ENCODE measurements around the gene ACOX2.

DNA sequence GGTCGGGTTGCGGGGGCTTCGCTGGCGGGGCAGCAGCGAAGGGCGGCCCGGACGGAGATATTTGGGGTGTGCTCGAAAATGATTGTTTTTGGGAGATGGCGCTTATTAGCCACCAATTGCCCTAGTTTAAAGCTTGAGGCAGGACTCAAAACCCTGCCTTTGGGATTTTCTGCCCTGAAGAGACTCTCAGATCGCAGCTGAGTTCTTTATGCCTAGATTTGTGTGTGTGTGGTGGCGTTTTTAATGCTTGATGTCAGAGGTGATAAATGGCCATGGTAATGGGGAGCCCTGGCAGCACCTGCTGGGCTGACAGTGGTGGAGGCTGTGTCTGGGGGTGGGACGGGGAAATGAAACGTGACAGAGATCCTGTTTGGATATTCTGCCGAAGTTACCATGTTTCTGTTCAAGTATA, 44.5 kb downstream of the ACOX2 start:
- TF ChIP-seq, protein P1, sequence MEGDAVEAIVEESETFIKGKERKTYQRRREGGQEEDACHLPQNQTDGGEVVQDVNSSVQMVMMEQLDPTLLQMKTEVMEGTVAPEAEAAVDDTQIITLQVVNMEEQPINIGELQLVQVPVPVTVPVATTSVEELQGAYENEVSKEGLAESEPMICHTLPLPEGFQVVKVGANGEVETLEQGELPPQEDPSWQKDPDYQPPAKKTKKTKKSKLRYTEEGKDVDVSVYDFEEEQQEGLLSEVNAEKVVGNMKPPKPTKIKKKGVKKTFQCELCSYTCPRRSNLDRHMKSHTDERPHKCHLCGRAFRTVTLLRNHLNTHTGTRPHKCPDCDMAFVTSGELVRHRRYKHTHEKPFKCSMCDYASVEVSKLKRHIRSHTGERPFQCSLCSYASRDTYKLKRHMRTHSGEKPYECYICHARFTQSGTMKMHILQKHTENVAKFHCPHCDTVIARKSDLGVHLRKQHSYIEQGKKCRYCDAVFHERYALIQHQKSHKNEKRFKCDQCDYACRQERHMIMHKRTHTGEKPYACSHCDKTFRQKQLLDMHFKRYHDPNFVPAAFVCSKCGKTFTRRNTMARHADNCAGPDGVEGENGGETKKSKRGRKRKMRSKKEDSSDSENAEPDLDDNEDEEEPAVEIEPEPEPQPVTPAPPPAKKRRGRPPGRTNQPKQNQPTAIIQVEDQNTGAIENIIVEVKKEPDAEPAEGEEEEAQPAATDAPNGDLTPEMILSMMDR (IDR thresholded peaks at IDR 0.05; ENCODE audit: low read depth, low read length), result no peak
- TF ChIP-seq EZH2phosphoT487 (IDR thresholded peaks at IDR 0.05; ENCODE audit: low read depth), result no peak

All from OCI-LY3 (cell line).